ENCODE results near the gene KRTAP9-6. TPM values are rescaled to one million over a fixed set of nuclear protein-coding genes. Genes with fewer than 3 reads are reported as not detected.

KRTAP9-6 gene
- polyA plus RNA-seq, 4 donors = not detected

DNA sequence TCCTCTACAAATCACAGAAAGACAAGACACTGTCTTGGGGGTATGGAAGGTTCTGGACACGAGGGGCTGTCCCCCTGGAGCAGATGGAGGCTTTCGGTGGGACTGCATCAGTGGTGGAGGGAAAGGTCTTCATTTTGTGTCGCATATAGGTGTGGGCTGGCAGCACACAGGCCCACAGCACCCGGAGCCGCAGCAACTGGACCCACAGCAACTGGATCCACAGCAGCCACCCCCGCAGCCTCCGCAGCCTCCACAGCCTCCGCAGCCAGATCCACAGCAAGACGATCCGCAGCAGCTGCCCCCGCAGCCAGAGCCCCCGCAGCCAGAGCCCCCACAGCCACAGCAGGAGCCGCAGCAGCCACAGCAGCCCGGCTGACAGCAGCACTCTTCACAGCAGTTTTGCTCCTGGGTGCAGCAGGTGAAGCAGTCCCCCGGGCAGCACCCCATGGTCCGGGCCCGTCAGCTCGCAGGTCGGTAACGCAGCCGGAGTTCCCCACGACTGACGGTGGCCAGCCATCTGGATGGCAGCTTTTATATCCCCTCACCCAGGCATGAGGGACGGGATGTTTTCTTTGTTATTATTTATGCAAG, 50.1 kb downstream of the KRTAP9-6 start, which contains the start of gene KRTAP17-1:
Gene KRTAP17-1 (minus strand): TSS at position 507 of the 591 bp plus-strand sequence. CDS start 60 bp downstream, at position 447.
- DNase-seq (ENCODE audit: low read depth in 4 of 4, low spot score in 3 of 4) = no peak

Other genes starting within 250 kb of the KRTAP9-6 start
- not detected for gene KRTAP1-5, start 238.2 kb upstream of the KRTAP9-6 start, polyA plus RNA-seq (ENCODE audit: insufficient read length in 4 of 4)
- gene KRTAP1-4, start 235.2 kb upstream of the KRTAP9-6 start, polyA plus RNA-seq (ENCODE audit: insufficient read length in 4 of 4) = not detected
- gene KRTAP1-3, start 230.5 kb upstream of the KRTAP9-6 start, polyA plus RNA-seq (ENCODE audit: insufficient read length in 4 of 4) = not detected
- not detected for gene KRTAP1-1, start 223.9 kb upstream of the KRTAP9-6 start, polyA plus RNA-seq (ENCODE audit: insufficient read length in 4 of 4)
- not detected for gene KRTAP2-1, start 218.1 kb upstream of the KRTAP9-6 start, polyA plus RNA-seq (ENCODE audit: insufficient read length in 4 of 4)
- gene KRTAP2-2, start 210.1 kb upstream of the KRTAP9-6 start, polyA plus RNA-seq (ENCODE audit: insufficient read length in 4 of 4) = not detected
- not detected for gene KRTAP2-3, start 205.3 kb upstream of the KRTAP9-6 start, polyA plus RNA-seq (ENCODE audit: insufficient read length in 4 of 4)
- not detected for gene KRTAP2-4, start 199.5 kb upstream of the KRTAP9-6 start, polyA plus RNA-seq (ENCODE audit: insufficient read length in 4 of 4)
- gene KRTAP4-7, start 181.2 kb upstream of the KRTAP9-6 start, polyA plus RNA-seq (ENCODE audit: insufficient read length in 4 of 4) = not detected
- not detected for gene KRTAP4-8, start 167.2 kb upstream of the KRTAP9-6 start, polyA plus RNA-seq (ENCODE audit: insufficient read length in 4 of 4)
- gene KRTAP4-16, start 163.2 kb upstream of the KRTAP9-6 start, polyA plus RNA-seq (ENCODE audit: insufficient read length in 4 of 4) = not detected
- gene KRTAP4-9, start 160.0 kb upstream of the KRTAP9-6 start, polyA plus RNA-seq (ENCODE audit: insufficient read length in 4 of 4) = not detected
- gene KRTAP4-11, start 147.0 kb upstream of the KRTAP9-6 start, polyA plus RNA-seq (ENCODE audit: insufficient read length in 4 of 4) = not detected
- gene KRTAP4-12, start 141.2 kb upstream of the KRTAP9-6 start, polyA plus RNA-seq (ENCODE audit: insufficient read length in 4 of 4) = not detected
- not detected for gene KRTAP4-6, start 124.8 kb upstream of the KRTAP9-6 start, polyA plus RNA-seq (ENCODE audit: insufficient read length in 4 of 4)
- not detected for gene KRTAP4-5, start 115.6 kb upstream of the KRTAP9-6 start, polyA plus RNA-seq (ENCODE audit: insufficient read length in 4 of 4)
- gene KRTAP4-4, start 104.6 kb upstream of the KRTAP9-6 start, polyA plus RNA-seq (ENCODE audit: insufficient read length in 4 of 4) = not detected
- not detected for gene KRTAP4-3, start 97.2 kb upstream of the KRTAP9-6 start, polyA plus RNA-seq (ENCODE audit: insufficient read length in 4 of 4)
- gene KRTAP4-2, start 87.2 kb upstream of the KRTAP9-6 start, polyA plus RNA-seq (ENCODE audit: insufficient read length in 4 of 4) = not detected
- not detected for gene KRTAP4-1, start 80.5 kb upstream of the KRTAP9-6 start, polyA plus RNA-seq (ENCODE audit: insufficient read length in 4 of 4)
- gene KRTAP9-1, start 75.5 kb upstream of the KRTAP9-6 start, polyA plus RNA-seq (ENCODE audit: insufficient read length in 4 of 4) = not detected
- not detected for gene KRTAP9-2, start 38.7 kb upstream of the KRTAP9-6 start, polyA plus RNA-seq (ENCODE audit: insufficient read length in 4 of 4)
- gene KRTAP9-3, start 32.9 kb upstream of the KRTAP9-6 start, polyA plus RNA-seq (ENCODE audit: insufficient read length in 4 of 4) = not detected
- not detected for gene KRTAP9-8, start 27.4 kb upstream of the KRTAP9-6 start, polyA plus RNA-seq (ENCODE audit: insufficient read length in 4 of 4)
- not detected for gene KRTAP9-4, start 15.7 kb upstream of the KRTAP9-6 start, polyA plus RNA-seq (ENCODE audit: insufficient read length in 4 of 4)
- gene KRTAP9-9, start 10.0 kb upstream of the KRTAP9-6 start, polyA plus RNA-seq (ENCODE audit: insufficient read length in 4 of 4) = not detected
- not detected for gene KRTAP9-7, start 10.3 kb downstream of the KRTAP9-6 start, polyA plus RNA-seq (ENCODE audit: insufficient read length in 4 of 4)
- gene KRTAP29-1, start 37.5 kb downstream of the KRTAP9-6 start, polyA plus RNA-seq (ENCODE audit: insufficient read length in 4 of 4) = not detected
- not detected for gene KRTAP16-1, start 43.9 kb downstream of the KRTAP9-6 start, polyA plus RNA-seq (ENCODE audit: insufficient read length in 4 of 4)
- gene KRTAP17-1, start 50.3 kb downstream of the KRTAP9-6 start, polyA plus RNA-seq (ENCODE audit: insufficient read length in 4 of 4) = not detected
- not detected for gene KRT33A, start 85.5 kb downstream of the KRTAP9-6 start, polyA plus RNA-seq (ENCODE audit: insufficient read length in 4 of 4)
- not detected for gene KRT33B, start 104.4 kb downstream of the KRTAP9-6 start, polyA plus RNA-seq (ENCODE audit: insufficient read length in 4 of 4)
- gene KRT34, start 116.9 kb downstream of the KRTAP9-6 start, polyA plus RNA-seq (ENCODE audit: insufficient read length in 4 of 4) = not detected
- gene KRT31, start 132.2 kb downstream of the KRTAP9-6 start, polyA plus RNA-seq (ENCODE audit: insufficient read length in 4 of 4) = under 1 TPM in 1 of 4 donors, not detected in 3; 0.08 TPM
- not detected for gene KRT37, start 159.2 kb downstream of the KRTAP9-6 start, polyA plus RNA-seq (ENCODE audit: insufficient read length in 4 of 4)
- gene KRT38, start 175.6 kb downstream of the KRTAP9-6 start, polyA plus RNA-seq (ENCODE audit: insufficient read length in 4 of 4) = not detected
- not detected for gene KRT32, start 202.0 kb downstream of the KRTAP9-6 start, polyA plus RNA-seq (ENCODE audit: insufficient read length in 4 of 4)
- gene KRT35, start 215.8 kb downstream of the KRTAP9-6 start, polyA plus RNA-seq (ENCODE audit: insufficient read length in 4 of 4) = under 1 TPM in 2 of 4 donors, not detected in 2; 0.07 to 0.09 TPM
- gene KRT36, start 224.5 kb downstream of the KRTAP9-6 start, polyA plus RNA-seq (ENCODE audit: insufficient read length in 4 of 4) = under 1 TPM in 1 of 4 donors, not detected in 3; 0.12 TPM
- 10 to 100 TPM in 1 of 4 donors, 1 to 10 TPM in 2, under 1 TPM in 1; 0.54 to 37.8 (median 1.9) TPM for gene KRT13, start 240.2 kb downstream of the KRTAP9-6 start, polyA plus RNA-seq (ENCODE audit: insufficient read length in 4 of 4)